OCI-LY1 (cell line): ENCODE results near the gene DIAPH3.

Source experiments
- H2AFZ ChIP-seq: fragments of 200-600 bp; sonication (generic), shearing (Covaris generic); 2 replicates; pipeline ENCODE4 v1.6.0; 2014; ENCODE audit warnings: antibody characterized with exemption, mild to moderate bottlenecking, low read length
- H3F3A ChIP-seq: fragments of 200-600 bp; sonication (generic), shearing (Covaris generic); 2 replicates; pipeline ENCODE4 v1.6.0; 2014; ENCODE audit warnings: mild to moderate bottlenecking, antibody characterized with exemption, low read length, moderate library complexity; ENCODE audit not compliant: insufficient read depth
- H3K27ac ChIP-seq: fragments of 200-600 bp; sonication (generic); 2 replicates; pipeline ENCODE4 v1.5.1; 2014; ENCODE audit warnings: low read length, mixed run types, mild to moderate bottlenecking, low read depth; ENCODE audit not compliant: poor library complexity, severe bottlenecking
- H3K27me3 ChIP-seq: fragments of 200-600 bp; sonication (generic); 2 replicates; pipeline ENCODE4 v1.6.0; 2014; ENCODE audit warnings: antibody characterized with exemption, mild to moderate bottlenecking, low read length, moderate library complexity; ENCODE audit not compliant: insufficient read depth
- H3K36me3 ChIP-seq: fragments of 200-600 bp; sonication (generic); 2 replicates; pipeline ENCODE4 v1.6.1; 2014; ENCODE audit warnings: mild to moderate bottlenecking, antibody characterized with exemption, low read length, moderate library complexity, mixed read lengths; ENCODE audit not compliant: insufficient read depth
- H3K4me1 ChIP-seq: fragments of 200-600 bp; sonication (generic); 2 replicates; pipeline ENCODE4 v1.5.1; 2014; ENCODE audit warnings: mild to moderate bottlenecking, low read length, moderate library complexity; ENCODE audit not compliant: insufficient read depth, severe bottlenecking
- H3K4me2 ChIP-seq: fragments of 200-600 bp; sonication (generic), shearing (Covaris generic); 2 replicates; pipeline ENCODE4 v1.6.1; 2014; ENCODE audit warnings: low read length
- H3K4me3 ChIP-seq: fragments of 200-600 bp; sonication (generic); 2 replicates; pipeline ENCODE4 v1.5.1; 2014; ENCODE audit warnings: low read length, low read depth, mild to moderate bottlenecking, mixed read lengths; ENCODE audit not compliant: poor library complexity, severe bottlenecking
- H3K79me2 ChIP-seq: fragments of 200-600 bp; shearing (Covaris generic); 2 replicates; pipeline ENCODE4 v1.6.1; 2016; ENCODE audit warnings: mixed run types, low read length, mixed read lengths; ENCODE audit not compliant: insufficient read depth
- H3K9ac ChIP-seq: fragments of 200-600 bp; sonication (generic), shearing (Covaris generic); 2 replicates; pipeline ENCODE4 v1.6.1; 2014; ENCODE audit warnings: mild to moderate bottlenecking, low read length, mixed read lengths
- H3K9me2 ChIP-seq: fragments of 200-600 bp; sonication (generic), shearing (Covaris generic); 2 replicates; pipeline ENCODE4 v1.6.1; 2014; ENCODE audit warnings: low read depth, mild to moderate bottlenecking, low read length, mixed read lengths
- H3K9me3 ChIP-seq: fragments of 200-600 bp; shearing (Covaris generic); 2 replicates; pipeline ENCODE4 v1.6.1; 2014; ENCODE audit warnings: low read length, mixed read lengths
- H4K20me1 ChIP-seq: fragments of 200-600 bp; sonication (generic), shearing (Covaris generic); 2 replicates; pipeline ENCODE4 v1.6.0; 2016; ENCODE audit warnings: mild to moderate bottlenecking, low read length; ENCODE audit not compliant: insufficient read depth
- EZH2 ChIP-seq: fragments of 200-600 bp; sonication (generic), shearing (Covaris generic); IDR thresholded peaks from 2 replicates; pipeline ENCODE4 v1.8.0; 2017; ENCODE audit warnings: borderline replicate concordance, mixed run types, mild to moderate bottlenecking, antibody characterized with exemption, low read length, moderate library complexity, mixed read lengths
- TF ChIP-seq, protein P1 (sequence below): fragments of 200-600 bp; sonication (generic), shearing (Covaris generic); IDR thresholded peaks from 2 replicates; pipeline ENCODE4 v1.5.1; 2017; ENCODE audit warnings: mild to moderate bottlenecking, antibody characterized with exemption, low read length, moderate library complexity, mixed read lengths

DIAPH3 gene

DNA sequence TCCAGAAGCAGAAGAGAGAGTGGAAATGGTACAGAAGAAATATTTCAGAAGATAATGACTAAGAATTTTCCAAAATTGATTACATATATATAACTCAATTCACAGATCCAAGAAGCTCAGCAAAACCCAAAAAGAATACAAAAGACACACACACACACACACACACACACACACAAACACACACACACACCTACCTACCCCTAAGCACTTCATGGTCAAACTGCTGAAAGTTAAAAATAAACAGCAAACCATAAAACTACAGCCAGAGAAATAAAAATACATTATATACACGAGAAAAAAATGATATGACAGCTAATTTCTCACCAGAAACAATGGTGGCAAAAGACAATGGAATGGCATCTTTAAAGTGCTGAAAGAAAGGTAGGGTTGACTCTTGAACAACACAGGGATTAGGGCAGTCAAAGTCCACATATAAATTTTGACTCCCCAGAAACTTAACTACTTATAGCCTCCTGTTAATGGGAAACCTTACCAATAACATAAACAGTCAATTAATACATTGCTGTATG, 49.2 kb downstream of the DIAPH3 start:
- Histone ChIP-seq H3F3A (no peaks in the 10 kb centered on the region), H3K4me3 (no peak overlapping the region), H2AFZ (no peak overlapping the region), H3K36me3 (peaks cover 45% of the 10 kb centered on the region), H3K9me3 (0 out of 2 replicates have a peak, but pooled peaks cover 10% of the 10 kb centered on the region), H3K9me2 (no peaks in the 10 kb centered on the region), H4K20me1 (no peaks in the 10 kb centered on the region), H3K4me1 (no peaks in the 10 kb centered on the region), H3K4me2 (no peak overlapping the region), H3K27me3 (no peaks in the 10 kb centered on the region), H3K9ac (no peak overlapping the region), H3K27ac (no peak overlapping the region), H3K79me2 (no peaks in the 10 kb centered on the region)
- TF ChIP-seq EZH2, result no peak
- TF ChIP-seq, protein P1, sequence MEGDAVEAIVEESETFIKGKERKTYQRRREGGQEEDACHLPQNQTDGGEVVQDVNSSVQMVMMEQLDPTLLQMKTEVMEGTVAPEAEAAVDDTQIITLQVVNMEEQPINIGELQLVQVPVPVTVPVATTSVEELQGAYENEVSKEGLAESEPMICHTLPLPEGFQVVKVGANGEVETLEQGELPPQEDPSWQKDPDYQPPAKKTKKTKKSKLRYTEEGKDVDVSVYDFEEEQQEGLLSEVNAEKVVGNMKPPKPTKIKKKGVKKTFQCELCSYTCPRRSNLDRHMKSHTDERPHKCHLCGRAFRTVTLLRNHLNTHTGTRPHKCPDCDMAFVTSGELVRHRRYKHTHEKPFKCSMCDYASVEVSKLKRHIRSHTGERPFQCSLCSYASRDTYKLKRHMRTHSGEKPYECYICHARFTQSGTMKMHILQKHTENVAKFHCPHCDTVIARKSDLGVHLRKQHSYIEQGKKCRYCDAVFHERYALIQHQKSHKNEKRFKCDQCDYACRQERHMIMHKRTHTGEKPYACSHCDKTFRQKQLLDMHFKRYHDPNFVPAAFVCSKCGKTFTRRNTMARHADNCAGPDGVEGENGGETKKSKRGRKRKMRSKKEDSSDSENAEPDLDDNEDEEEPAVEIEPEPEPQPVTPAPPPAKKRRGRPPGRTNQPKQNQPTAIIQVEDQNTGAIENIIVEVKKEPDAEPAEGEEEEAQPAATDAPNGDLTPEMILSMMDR, result no peak

DNA sequence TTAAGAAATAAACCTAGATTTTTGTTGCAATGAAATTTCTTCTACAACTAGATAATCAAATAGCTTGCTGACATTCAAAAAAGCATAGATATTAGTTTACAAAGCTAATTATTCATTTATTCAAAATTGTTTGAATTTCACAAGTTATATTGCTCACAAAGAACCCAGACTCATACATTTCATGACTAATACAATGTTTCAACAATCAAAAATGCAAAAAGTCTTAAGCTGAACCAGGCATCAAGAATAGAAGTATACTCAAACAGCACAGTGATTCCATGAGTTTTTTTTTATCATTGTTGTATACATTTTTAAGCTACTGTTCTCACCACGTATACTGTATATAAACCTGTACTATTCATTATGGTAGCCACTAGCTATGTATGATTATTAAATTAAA, 51.0 kb downstream of the DIAPH3 start:
- H3K27me3 ChIP-seq, result no peaks in the 10 kb centered on the region
- H3K9me2 ChIP-seq, result no peaks in the 10 kb centered on the region
- H4K20me1 ChIP-seq, result no peaks in the 10 kb centered on the region
- no peak overlapping the region for H2AFZ ChIP-seq
- no peak overlapping the region for H3K4me3 ChIP-seq
- H3K9ac ChIP-seq, result no peak overlapping the region
- H3K4me2 ChIP-seq, result no peak overlapping the region
- no peaks in the 10 kb centered on the region for H3K4me1 ChIP-seq
- TF ChIP-seq, protein P1, result no peak
- TF ChIP-seq EZH2, result no peak
- no peaks in the 10 kb centered on the region for H3F3A ChIP-seq
- H3K27ac ChIP-seq, result no peak overlapping the region
- no peaks in the 10 kb centered on the region for H3K79me2 ChIP-seq
- peaks cover 53% of the 10 kb centered on the region for H3K36me3 ChIP-seq
- H3K9me3 ChIP-seq, result 0 out of 2 replicates have a peak, but pooled peaks cover 10% of the 10 kb centered on the region

DNA sequence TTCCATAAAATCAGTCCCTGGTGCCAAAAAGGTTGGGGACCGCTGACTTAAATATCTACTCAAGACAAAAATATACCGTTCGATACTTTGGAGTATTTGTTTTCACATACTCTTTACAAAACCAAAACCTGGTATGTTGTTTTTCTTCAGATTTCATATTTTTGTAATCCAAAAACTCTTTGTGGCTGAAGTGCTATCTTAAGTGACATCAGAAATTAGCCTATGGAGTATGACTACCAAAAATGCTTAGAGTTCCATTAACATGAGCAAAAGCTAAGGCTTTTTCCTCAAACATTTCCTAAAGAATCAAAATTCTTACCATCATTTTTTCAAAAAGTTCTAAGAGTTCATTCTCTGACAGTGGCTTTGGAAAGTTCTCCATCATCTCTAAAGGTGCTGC, 52.0 kb downstream of the DIAPH3 start:
- H3K4me2 ChIP-seq, result no peak overlapping the region
- no peaks in the 10 kb centered on the region for H4K20me1 ChIP-seq
- H3K4me3 ChIP-seq, result no peak overlapping the region
- no peak for TF ChIP-seq EZH2
- TF ChIP-seq, protein P1, result no peak
- H3K36me3 ChIP-seq, result peaks cover 53% of the 10 kb centered on the region
- H3K27me3 ChIP-seq, result no peaks in the 10 kb centered on the region
- no peak overlapping the region for H3K27ac ChIP-seq
- H3K9ac ChIP-seq, result no peak overlapping the region
- H3K4me1 ChIP-seq, result no peaks in the 10 kb centered on the region
- no peak overlapping the region for H2AFZ ChIP-seq
- 0 out of 2 replicates have a peak, but pooled peaks cover 10% of the 10 kb centered on the region for H3K9me3 ChIP-seq
- H3K79me2 ChIP-seq, result no peaks in the 10 kb centered on the region
- no peaks in the 10 kb centered on the region for H3K9me2 ChIP-seq
- H3F3A ChIP-seq, result no peaks in the 10 kb centered on the region
